HG03103 (cell line): ENCODE results near the gene STIM1.
"Not testable (repeated sequence)": the region's sequence is repeated elsewhere in the genome, so short reads cannot be mapped to it uniquely, and the experiment has no call there.

Source experiments
- ATAC-seq: cut with Tn5 transposase; IDR thresholded peaks from one replicate; pipeline ENCODE4 v1.9.1; 2021; ENCODE audit warnings: low read depth; ENCODE audit not compliant: unreplicated experiment

Gene STIM1

GRCh38 chr11:4086575-4087353 is 231.3 kb downstream of the STIM1 start:
- ATAC-seq = no peak

- no peak for ATAC-seq
These were observed 232.1 kb downstream of the STIM1 start for GRCh38 chr11:4087551-4087950.

- no peak for ATAC-seq
These were observed 234.8 kb downstream of the STIM1 start for GRCh38 chr11:4090258-4090657.

GRCh38 chr11:4092026-4092425 is 236.6 kb downstream of the STIM1 start:
- no peak for ATAC-seq

GRCh38 chr11:4093519-4094347 is 238.3 kb downstream of the STIM1 start:
- no peak for ATAC-seq

- ATAC-seq = peak; percentile 87
These were observed 239.2 kb downstream of the STIM1 start, which contains the start of gene RRM1 for GRCh38 chr11:4094348-4095291. Gene RRM1, plus strand, starts transcription at chr11:4094799. Its CDS starts 214 bp downstream, at chr11:4095013.

GRCh38 chr11:4095509-4096230 is 240.2 kb downstream of the STIM1 start:
- ATAC-seq = no peak

- no peak for ATAC-seq
These were observed 242.7 kb downstream of the STIM1 start for GRCh38 chr11:4098026-4098621.

GRCh38 chr11:4102711-4103110 is 247.2 kb downstream of the STIM1 start:
- ATAC-seq = no peak

GRCh38 chr11:4103269-4103668 is 247.8 kb downstream of the STIM1 start:
- no peak for ATAC-seq

- ATAC-seq = no peak
These were observed 250.5 kb downstream of the STIM1 start for GRCh38 chr11:4105916-4106315.

GRCh38 chr11:4111834-4112233 is 256.4 kb downstream of the STIM1 start:
- no peak for ATAC-seq

GRCh38 chr11:4115128-4115527 is 259.7 kb downstream of the STIM1 start:
- ATAC-seq = no peak

- no peak for ATAC-seq
These were observed 262.6 kb downstream of the STIM1 start for GRCh38 chr11:4118107-4118506.

GRCh38 chr11:4123218-4123617 is 267.8 kb downstream of the STIM1 start:
- no peak for ATAC-seq

- ATAC-seq = no peak
These were observed 269.7 kb downstream of the STIM1 start for GRCh38 chr11:4125141-4125540.

GRCh38 chr11:4127357-4127756 is 271.9 kb downstream of the STIM1 start:
- no peak for ATAC-seq

- ATAC-seq = not testable (repeated sequence)
These were observed 274.8 kb downstream of the STIM1 start for GRCh38 chr11:4130219-4130618.

GRCh38 chr11:4134806-4135205 is 279.3 kb downstream of the STIM1 start:
- ATAC-seq = no peak

- no peak for ATAC-seq
These were observed 283.0 kb downstream of the STIM1 start for GRCh38 chr11:4138497-4138896.
